Measurements from ENCODE around the gene IL36A.

GRCh38 chr2:113002677-113003076 lies 2.6 kb upstream of the IL36A start:
- TF ChIP-seq, protein P1, sequence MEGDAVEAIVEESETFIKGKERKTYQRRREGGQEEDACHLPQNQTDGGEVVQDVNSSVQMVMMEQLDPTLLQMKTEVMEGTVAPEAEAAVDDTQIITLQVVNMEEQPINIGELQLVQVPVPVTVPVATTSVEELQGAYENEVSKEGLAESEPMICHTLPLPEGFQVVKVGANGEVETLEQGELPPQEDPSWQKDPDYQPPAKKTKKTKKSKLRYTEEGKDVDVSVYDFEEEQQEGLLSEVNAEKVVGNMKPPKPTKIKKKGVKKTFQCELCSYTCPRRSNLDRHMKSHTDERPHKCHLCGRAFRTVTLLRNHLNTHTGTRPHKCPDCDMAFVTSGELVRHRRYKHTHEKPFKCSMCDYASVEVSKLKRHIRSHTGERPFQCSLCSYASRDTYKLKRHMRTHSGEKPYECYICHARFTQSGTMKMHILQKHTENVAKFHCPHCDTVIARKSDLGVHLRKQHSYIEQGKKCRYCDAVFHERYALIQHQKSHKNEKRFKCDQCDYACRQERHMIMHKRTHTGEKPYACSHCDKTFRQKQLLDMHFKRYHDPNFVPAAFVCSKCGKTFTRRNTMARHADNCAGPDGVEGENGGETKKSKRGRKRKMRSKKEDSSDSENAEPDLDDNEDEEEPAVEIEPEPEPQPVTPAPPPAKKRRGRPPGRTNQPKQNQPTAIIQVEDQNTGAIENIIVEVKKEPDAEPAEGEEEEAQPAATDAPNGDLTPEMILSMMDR (IDR thresholded peaks at IDR 0.05), result no peak
- TF ChIP-seq SIN3A (IDR thresholded peaks at IDR 0.05; ENCODE audit: borderline replicate concordance, insufficient read depth, low read depth, low read length) (no peak), TCF7L2 (IDR thresholded peaks at IDR 0.05; ENCODE audit: low read depth, low read length) (no peak), POLR2AphosphoS5 (IDR thresholded peaks at IDR 0.05; ENCODE audit: low read depth, low read length) (no peak)
- TF ChIP-seq, protein P2, sequence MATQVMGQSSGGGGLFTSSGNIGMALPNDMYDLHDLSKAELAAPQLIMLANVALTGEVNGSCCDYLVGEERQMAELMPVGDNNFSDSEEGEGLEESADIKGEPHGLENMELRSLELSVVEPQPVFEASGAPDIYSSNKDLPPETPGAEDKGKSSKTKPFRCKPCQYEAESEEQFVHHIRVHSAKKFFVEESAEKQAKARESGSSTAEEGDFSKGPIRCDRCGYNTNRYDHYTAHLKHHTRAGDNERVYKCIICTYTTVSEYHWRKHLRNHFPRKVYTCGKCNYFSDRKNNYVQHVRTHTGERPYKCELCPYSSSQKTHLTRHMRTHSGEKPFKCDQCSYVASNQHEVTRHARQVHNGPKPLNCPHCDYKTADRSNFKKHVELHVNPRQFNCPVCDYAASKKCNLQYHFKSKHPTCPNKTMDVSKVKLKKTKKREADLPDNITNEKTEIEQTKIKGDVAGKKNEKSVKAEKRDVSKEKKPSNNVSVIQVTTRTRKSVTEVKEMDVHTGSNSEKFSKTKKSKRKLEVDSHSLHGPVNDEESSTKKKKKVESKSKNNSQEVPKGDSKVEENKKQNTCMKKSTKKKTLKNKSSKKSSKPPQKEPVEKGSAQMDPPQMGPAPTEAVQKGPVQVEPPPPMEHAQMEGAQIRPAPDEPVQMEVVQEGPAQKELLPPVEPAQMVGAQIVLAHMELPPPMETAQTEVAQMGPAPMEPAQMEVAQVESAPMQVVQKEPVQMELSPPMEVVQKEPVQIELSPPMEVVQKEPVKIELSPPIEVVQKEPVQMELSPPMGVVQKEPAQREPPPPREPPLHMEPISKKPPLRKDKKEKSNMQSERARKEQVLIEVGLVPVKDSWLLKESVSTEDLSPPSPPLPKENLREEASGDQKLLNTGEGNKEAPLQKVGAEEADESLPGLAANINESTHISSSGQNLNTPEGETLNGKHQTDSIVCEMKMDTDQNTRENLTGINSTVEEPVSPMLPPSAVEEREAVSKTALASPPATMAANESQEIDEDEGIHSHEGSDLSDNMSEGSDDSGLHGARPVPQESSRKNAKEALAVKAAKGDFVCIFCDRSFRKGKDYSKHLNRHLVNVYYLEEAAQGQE (IDR thresholded peaks at IDR 0.05; ENCODE audit: insufficient read depth in 1 of 2, low read depth in 2 of 2, low read length in 1 of 2), result no peak

Data from Panc1 (cell line).